IPS DF 4.7 (cell line): ENCODE measurements around the gene MGRN1.
"Not testable (repeated sequence)": the region's sequence is repeated elsewhere in the genome, so short reads cannot be mapped to it uniquely, and the experiment has no call there.

Experiments used
- DNase-seq: peaks from one replicate; pipeline ENCODE4 v3.0.0-alpha.2; 2013; ENCODE audit warnings: low spot score; ENCODE audit errors: extremely low read depth

The MGRN1 gene

GRCh38 chr16:4728676-4729075 is 104.0 kb downstream of the MGRN1 start:
- DNase-seq = no peak

GRCh38 chr16:4729876-4730275 is 105.2 kb downstream of the MGRN1 start:
- no peak for DNase-seq

- no peak for DNase-seq
Observed at GRCh38 chr16:4733211-4733742, 108.7 kb downstream of the MGRN1 start.

GRCh38 chr16:4733747-4734062 is 109.1 kb downstream of the MGRN1 start:
- no peak for DNase-seq

- peak; percentile 87 for DNase-seq
Observed at GRCh38 chr16:4734063-4734729, 109.6 kb downstream of the MGRN1 start, which contains the start of the genes ANKS3 and DNAAF8. TSS of gene ANKS3 (minus strand) at chr16:4734271. CDS start at chr16:4730149, 4,122 bp downstream. TSS of gene DNAAF8 (plus strand) at chr16:4734537. CDS start at chr16:4736515, 1,978 bp downstream.

GRCh38 chr16:4734730-4735535 is 110.3 kb downstream of the MGRN1 start:
- no peak for DNase-seq

GRCh38 chr16:4736546-4736945 is 111.9 kb downstream of the MGRN1 start:
- no peak for DNase-seq

GRCh38 chr16:4737545-4737944 is 112.9 kb downstream of the MGRN1 start:
- no peak for DNase-seq

GRCh38 chr16:4738370-4738769 is 113.7 kb downstream of the MGRN1 start:
- DNase-seq = not testable (repeated sequence)
